OCI-LY3 (cell line): ENCODE data around the gene PCDHB13.
"Not testable (repeated sequence)": the region's sequence is repeated elsewhere in the genome, so short reads cannot be mapped to it uniquely, and the experiment has no call there.

Source experiments
- H2AFZ ChIP-seq: fragments of 200-600, 300-600 bp; shearing (Covaris generic); 2 replicates; pipeline ENCODE4 v1.6.0; 2014; ENCODE audit warnings: antibody characterized with exemption, low read depth, low read length
- H3K27ac ChIP-seq: fragments of 200-600, 300-600 bp; sonication (generic); 2 replicates; pipeline ENCODE4 v1.5.1; 2014; ENCODE audit warnings: mild to moderate bottlenecking, low read length, moderate library complexity, mixed read lengths
- H3K27me3 ChIP-seq: fragments of 200-600, 300-600 bp; sonication (generic); 2 replicates; pipeline ENCODE4 v1.6.1; 2014; ENCODE audit warnings: low read depth, low read length, mixed read lengths
- H3K36me3 ChIP-seq: fragments of 200-600, 300-600 bp; sonication (generic); replicated peaks from 2 replicates; pipeline ENCODE3; 2014; ENCODE audit warnings: low read depth, low read length, mixed read lengths
- H3K4me1 ChIP-seq: fragments of 300-600, 200-600 bp; sonication (generic); 2 replicates; pipeline ENCODE4 v1.6.1; 2014; ENCODE audit warnings: low read length, mixed read lengths
- H3K4me2 ChIP-seq: fragments of 200-600, 300-600 bp; sonication (generic); 2 replicates; pipeline ENCODE4 v1.6.1; 2014; ENCODE audit warnings: low read length, mixed read lengths
- H3K4me3 ChIP-seq: fragments of 300-600, 200-600 bp; sonication (generic); 2 replicates; pipeline ENCODE4 v1.5.1; 2014; ENCODE audit warnings: antibody characterized with exemption, mild to moderate bottlenecking, low read length, moderate library complexity
- H3K79me2 ChIP-seq: fragments of 300-600, 200-600 bp; shearing (Covaris generic); 2 replicates; pipeline ENCODE4 v1.6.1; 2014; ENCODE audit warnings: mild to moderate bottlenecking, low read length, mixed read lengths
- H3K9ac ChIP-seq: fragments of 300-600, 200-600 bp; shearing (Covaris generic); 2 replicates; pipeline ENCODE4 v1.6.0; 2014; ENCODE audit warnings: mild to moderate bottlenecking, low read length, moderate library complexity
- H3K9me3 ChIP-seq: fragments of 200-600, 300-600 bp; shearing (Covaris generic); 2 replicates; pipeline ENCODE4 v1.6.1; 2014; ENCODE audit warnings: low read length, mixed read lengths; ENCODE audit not compliant: insufficient read depth
- H4K20me1 ChIP-seq: fragments of 200-600, 300-600 bp; sonication (generic); 2 replicates; pipeline ENCODE4 v1.6.1; 2016; ENCODE audit warnings: low read length, mixed read lengths; ENCODE audit not compliant: insufficient read depth
- EZH2phosphoT487 ChIP-seq: fragments of 200-600 bp; shearing (Covaris generic); IDR thresholded peaks from 2 replicates; pipeline ENCODE4 v1.6.1; 2018; ENCODE audit warnings: antibody characterized with exemption, mixed run types, low read depth
- TF ChIP-seq, protein P1 (sequence below): fragments of 200-600, 300-600 bp; sonication (generic); IDR thresholded peaks from 2 replicates; pipeline ENCODE4 v1.5.1; 2014; ENCODE audit warnings: antibody characterized with exemption, low read length, low read depth

Gene PCDHB13

GRCh38 chr5:141192110-141192725 lies 21.5 kb upstream of the PCDHB13 start, which contains the start of gene PCDHB10:
Gene PCDHB10 (plus strand): TSS chr5:141192353. CDS start chr5:141192553, 200 bp downstream.
- Histone ChIP-seq H3K27me3 (no peaks in the 10 kb centered on the region), H3K4me1 (no peaks in the 10 kb centered on the region), H3K27ac (no peak within 1 kb of the TSS), H3K4me3 (no peak within 1 kb of the TSS), H3K79me2 (no peaks in the 10 kb centered on the region), H3K4me2 (no peak within 1 kb of the TSS), H2AFZ (no peak within 1 kb of the TSS), H3K9me3 (no peaks in the 10 kb centered on the region), H3K36me3 (no peaks in the 10 kb centered on the region), H4K20me1 (no peaks in the 10 kb centered on the region), H3K9ac (no peak within 1 kb of the TSS)
- TF ChIP-seq EZH2phosphoT487: no peak
- TF ChIP-seq, protein P1, sequence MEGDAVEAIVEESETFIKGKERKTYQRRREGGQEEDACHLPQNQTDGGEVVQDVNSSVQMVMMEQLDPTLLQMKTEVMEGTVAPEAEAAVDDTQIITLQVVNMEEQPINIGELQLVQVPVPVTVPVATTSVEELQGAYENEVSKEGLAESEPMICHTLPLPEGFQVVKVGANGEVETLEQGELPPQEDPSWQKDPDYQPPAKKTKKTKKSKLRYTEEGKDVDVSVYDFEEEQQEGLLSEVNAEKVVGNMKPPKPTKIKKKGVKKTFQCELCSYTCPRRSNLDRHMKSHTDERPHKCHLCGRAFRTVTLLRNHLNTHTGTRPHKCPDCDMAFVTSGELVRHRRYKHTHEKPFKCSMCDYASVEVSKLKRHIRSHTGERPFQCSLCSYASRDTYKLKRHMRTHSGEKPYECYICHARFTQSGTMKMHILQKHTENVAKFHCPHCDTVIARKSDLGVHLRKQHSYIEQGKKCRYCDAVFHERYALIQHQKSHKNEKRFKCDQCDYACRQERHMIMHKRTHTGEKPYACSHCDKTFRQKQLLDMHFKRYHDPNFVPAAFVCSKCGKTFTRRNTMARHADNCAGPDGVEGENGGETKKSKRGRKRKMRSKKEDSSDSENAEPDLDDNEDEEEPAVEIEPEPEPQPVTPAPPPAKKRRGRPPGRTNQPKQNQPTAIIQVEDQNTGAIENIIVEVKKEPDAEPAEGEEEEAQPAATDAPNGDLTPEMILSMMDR: peak; percentile 64

DNA sequence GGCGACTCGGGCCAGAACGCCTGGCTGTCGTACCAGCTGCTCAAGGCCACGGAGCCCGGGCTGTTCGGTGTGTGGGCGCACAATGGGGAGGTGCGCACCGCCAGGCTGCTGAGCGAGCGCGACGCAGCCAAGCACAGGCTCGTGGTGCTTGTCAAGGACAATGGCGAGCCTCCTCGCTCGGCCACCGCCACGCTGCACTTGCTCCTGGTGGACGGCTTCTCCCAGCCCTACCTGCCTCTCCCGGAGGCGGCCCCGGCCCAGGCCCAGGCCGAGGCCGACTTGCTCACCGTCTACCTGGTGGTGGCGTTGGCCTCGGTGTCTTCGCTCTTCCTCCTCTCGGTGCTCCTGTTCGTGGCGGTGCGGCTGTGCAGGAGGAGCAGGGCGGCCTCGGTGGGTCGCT lies 19.4 kb upstream of the PCDHB13 start:
- not testable (repeated sequence) for H3K79me2 ChIP-seq, H3K4me3 ChIP-seq, H3K4me1 ChIP-seq, H3K36me3 ChIP-seq, H3K9me3 ChIP-seq, H2AFZ ChIP-seq, H3K27me3 ChIP-seq, H4K20me1 ChIP-seq, H3K9ac ChIP-seq, H3K27ac ChIP-seq, H3K4me2 ChIP-seq

- Histone ChIP-seq H3K27me3 (no peaks in the 10 kb centered on the region), H2AFZ (no peak overlapping the region), H3K9me3 (no peaks in the 10 kb centered on the region), H3K4me3 (no peak overlapping the region), H3K27ac (no peak overlapping the region), H3K79me2 (no peaks in the 10 kb centered on the region), H4K20me1 (no peaks in the 10 kb centered on the region), H3K4me1 (no peaks in the 10 kb centered on the region), H3K9ac (no peak overlapping the region), H3K4me2 (no peak overlapping the region), H3K36me3 (no peaks in the 10 kb centered on the region)
- no peak for TF ChIP-seq EZH2phosphoT487
- TF ChIP-seq, protein P1: no peak
Measured at GRCh38 chr5:141196363-141196762, 17.4 kb upstream of the PCDHB13 start.

DNA sequence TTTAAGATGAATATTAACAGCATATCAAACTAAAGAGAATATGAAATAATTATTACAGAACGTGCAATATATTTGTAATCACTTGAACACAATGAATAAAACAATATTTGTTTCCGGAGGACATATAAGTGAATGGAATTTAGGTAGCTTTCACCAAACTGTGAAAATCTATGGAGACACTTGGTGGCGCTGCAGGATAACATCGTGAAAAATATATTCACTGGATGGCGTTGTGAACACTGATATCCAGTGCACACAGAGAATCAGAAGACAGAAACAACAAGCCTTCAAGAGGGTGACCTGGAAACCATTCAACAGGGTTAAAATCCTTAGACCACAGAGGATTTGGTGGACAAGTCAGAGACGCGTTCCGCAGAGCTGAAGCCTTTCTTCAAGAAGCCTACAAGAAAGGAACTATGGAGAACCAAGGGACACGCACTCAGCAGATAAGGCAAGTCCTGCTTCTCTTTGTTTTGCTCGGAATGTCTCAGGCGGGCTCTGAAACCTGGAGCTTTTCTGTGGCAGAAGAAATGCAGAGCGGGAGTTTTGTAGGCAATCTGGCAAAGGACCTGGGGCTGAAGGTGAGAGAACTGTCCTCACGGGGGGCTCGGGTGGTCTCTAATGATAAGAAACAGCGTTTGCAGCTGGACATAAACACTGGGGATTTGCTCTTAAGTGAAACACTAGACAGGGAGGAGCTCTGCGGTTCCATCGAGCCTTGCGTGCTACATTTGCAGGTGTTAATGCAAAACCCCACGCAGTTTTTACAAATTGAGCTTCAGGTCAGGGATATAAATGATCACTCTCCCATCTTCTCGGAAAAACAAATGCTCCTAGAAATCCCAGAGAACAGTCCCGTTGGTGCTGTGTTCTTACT lies 14.1 kb upstream of the PCDHB13 start, which contains the start of gene PCDHB11:
Gene PCDHB11, plus strand, starts transcription at position 269 of the 877 bp plus-strand sequence. Its CDS starts 148 bp downstream, at position 417.
- Histone ChIP-seq H3K9ac (no peak within 1 kb of the TSS), H3K79me2 (no peaks in the 10 kb centered on the region), H3K27me3 (no peaks in the 10 kb centered on the region), H2AFZ (no peak within 1 kb of the TSS), H3K36me3 (no peaks in the 10 kb centered on the region), H3K27ac (no peak within 1 kb of the TSS), H3K4me1 (no peaks in the 10 kb centered on the region), H4K20me1 (no peaks in the 10 kb centered on the region), H3K4me3 (no peak within 1 kb of the TSS), H3K9me3 (no peaks in the 10 kb centered on the region), H3K4me2 (no peak within 1 kb of the TSS)
- TF ChIP-seq, protein P1: peak; percentile 31
- no peak for TF ChIP-seq EZH2phosphoT487

DNA sequence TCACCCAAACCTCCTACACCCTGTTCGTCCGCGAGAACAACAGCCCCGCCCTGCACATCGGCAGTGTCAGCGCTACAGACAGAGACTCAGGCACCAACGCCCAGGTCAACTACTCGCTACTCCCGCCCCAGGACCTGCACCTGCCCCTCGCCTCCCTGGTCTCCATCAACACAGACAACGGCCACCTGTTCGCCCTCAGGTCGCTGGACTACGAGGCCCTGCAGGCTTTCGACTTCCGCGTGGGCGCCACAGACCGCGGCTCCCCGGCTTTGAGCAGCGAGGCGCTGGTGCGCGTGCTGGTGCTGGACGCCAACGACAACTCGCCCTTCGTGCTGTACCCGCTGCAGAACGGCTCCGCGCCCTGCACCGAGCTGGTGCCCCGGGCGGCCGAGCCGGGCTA lies 12.6 kb upstream of the PCDHB13 start:
- H3K4me2 ChIP-seq: not testable (repeated sequence)

GRCh38 chr5:141201646-141202045 lies 12.1 kb upstream of the PCDHB13 start:
- H4K20me1 ChIP-seq, H3K4me2 ChIP-seq, H3K27ac ChIP-seq, H2AFZ ChIP-seq, H3K27me3 ChIP-seq, H3K79me2 ChIP-seq, H3K4me1 ChIP-seq, H3K36me3 ChIP-seq, H3K4me3 ChIP-seq, H3K9me3 ChIP-seq, H3K9ac ChIP-seq: not testable (repeated sequence)

More for the DNA sequence above, 12.6 kb upstream of the PCDHB13 start:
- not testable (repeated sequence) for H3K9me3 ChIP-seq, H2AFZ ChIP-seq, H3K79me2 ChIP-seq, H4K20me1 ChIP-seq, H3K4me3 ChIP-seq, H3K9ac ChIP-seq, H3K27me3 ChIP-seq, H3K27ac ChIP-seq, H3K36me3 ChIP-seq, H3K4me1 ChIP-seq
